NB4 (cell line): ENCODE results near the gene ACAA2.

ENCODE experiments used
- MYC ChIP-seq: IDR thresholded peaks from 2 replicates; pipeline ENCODE4 v1.6.1; 2011; ENCODE audit warnings: low read depth, low read length
- POLR2A ChIP-seq: IDR thresholded peaks from 2 replicates; pipeline ENCODE4 v1.6.1; 2011; ENCODE audit warnings: mild to moderate bottlenecking; ENCODE audit not compliant: insufficient read length; ENCODE audit errors: extremely low read depth
- TF ChIP-seq, protein P1 (sequence below): IDR thresholded peaks from one replicate; pipeline ENCODE4 v1.5.1; 2012; ENCODE audit warnings: low read depth, low read length
- TF ChIP-seq, protein P2 (sequence below): IDR thresholded peaks from 2 replicates; pipeline ENCODE4 v1.6.1; 2011; ENCODE audit warnings: low read depth, low read length

GRCh38 chr18:49812286-49813068 lies 856 bp downstream of the ACAA2 start:
- TF ChIP-seq, protein P1, sequence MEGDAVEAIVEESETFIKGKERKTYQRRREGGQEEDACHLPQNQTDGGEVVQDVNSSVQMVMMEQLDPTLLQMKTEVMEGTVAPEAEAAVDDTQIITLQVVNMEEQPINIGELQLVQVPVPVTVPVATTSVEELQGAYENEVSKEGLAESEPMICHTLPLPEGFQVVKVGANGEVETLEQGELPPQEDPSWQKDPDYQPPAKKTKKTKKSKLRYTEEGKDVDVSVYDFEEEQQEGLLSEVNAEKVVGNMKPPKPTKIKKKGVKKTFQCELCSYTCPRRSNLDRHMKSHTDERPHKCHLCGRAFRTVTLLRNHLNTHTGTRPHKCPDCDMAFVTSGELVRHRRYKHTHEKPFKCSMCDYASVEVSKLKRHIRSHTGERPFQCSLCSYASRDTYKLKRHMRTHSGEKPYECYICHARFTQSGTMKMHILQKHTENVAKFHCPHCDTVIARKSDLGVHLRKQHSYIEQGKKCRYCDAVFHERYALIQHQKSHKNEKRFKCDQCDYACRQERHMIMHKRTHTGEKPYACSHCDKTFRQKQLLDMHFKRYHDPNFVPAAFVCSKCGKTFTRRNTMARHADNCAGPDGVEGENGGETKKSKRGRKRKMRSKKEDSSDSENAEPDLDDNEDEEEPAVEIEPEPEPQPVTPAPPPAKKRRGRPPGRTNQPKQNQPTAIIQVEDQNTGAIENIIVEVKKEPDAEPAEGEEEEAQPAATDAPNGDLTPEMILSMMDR = no peak
- TF ChIP-seq, protein P2, sequence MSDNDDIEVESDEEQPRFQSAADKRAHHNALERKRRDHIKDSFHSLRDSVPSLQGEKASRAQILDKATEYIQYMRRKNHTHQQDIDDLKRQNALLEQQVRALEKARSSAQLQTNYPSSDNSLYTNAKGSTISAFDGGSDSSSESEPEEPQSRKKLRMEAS = no peak
- no peak for TF ChIP-seq POLR2A
- no peak for TF ChIP-seq MYC
